Germinal center (tissue), 1 donor: ENCODE results near the gene PRSS1.

ENCODE experiments used
- DNase-seq: peaks from one replicate; pipeline ENCODE4 v3.0.0; 2012; ENCODE audit warnings: mixed read lengths, low spot score

PRSS1 gene

DNA sequence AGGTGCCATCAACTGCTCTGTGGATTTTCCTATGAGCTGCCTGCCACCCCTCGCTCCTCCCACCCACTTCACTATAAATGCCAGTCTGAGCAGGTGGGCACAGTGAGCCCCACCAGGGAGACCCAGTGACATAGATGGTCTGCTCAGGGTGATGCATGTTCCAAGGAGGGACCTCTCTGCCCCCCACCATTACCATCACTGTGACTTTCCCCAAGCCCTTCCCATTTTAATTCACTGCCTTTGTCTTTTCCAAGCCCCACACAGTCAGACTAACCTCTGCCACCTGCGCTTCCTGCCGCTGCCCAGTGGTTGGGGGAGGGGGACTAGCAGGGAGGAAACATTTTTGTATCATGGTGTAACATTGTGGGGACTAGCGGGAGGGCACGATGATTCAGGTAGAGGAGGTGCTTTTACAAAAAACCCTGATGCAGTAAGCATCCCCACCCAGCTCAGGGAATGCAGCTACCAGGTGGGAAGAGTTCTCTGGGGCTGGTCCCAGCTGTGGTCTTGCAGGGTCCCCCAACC, 46.1 kb downstream of the PRSS1 start:
- no peak for DNase-seq

GRCh38 chr7:142796001-142796500, 46.8 kb downstream of the PRSS1 start:
- no peak for DNase-seq

DNA sequence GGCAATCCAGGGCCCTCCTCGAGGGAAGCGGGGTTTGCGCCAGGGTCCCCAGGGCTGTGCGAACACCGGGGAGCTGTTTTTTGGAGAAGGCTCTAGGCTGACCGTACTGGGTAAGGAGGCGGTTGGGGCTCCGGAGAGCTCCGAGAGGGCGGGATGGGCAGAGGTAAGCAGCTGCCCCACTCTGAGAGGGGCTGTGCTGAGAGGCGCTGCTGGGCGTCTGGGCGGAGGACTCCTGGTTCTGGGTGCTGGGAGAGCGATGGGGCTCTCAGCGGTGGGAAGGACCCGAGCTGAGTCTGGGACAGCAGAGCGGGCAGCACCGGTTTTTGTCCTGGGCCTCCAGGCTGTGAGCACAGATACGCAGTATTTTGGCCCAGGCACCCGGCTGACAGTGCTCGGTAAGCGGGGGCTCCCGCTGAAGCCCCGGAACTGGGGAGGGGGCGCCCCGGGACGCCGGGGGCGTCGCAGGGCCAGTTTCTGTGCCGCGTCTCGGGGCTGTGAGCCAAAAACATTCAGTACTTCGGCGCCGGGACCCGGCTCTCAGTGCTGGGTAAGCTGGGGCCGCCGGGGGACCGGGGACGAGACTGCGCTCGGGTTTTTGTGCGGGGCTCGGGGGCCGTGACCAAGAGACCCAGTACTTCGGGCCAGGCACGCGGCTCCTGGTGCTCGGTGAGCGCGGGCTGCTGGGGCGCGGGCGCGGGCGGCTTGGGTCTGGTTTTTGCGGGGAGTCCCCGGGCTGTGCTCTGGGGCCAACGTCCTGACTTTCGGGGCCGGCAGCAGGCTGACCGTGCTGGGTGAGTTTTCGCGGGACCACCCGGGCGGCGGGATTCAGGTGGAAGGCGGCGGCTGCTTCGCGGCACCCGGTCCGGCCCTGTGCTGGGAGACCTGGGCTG, 47.5 kb downstream of the PRSS1 start:
- peak; percentile 33 for DNase-seq

- peak; percentile 20 for DNase-seq
Measured at GRCh38 chr7:142797391-142798377, 48.4 kb downstream of the PRSS1 start.

DNA sequence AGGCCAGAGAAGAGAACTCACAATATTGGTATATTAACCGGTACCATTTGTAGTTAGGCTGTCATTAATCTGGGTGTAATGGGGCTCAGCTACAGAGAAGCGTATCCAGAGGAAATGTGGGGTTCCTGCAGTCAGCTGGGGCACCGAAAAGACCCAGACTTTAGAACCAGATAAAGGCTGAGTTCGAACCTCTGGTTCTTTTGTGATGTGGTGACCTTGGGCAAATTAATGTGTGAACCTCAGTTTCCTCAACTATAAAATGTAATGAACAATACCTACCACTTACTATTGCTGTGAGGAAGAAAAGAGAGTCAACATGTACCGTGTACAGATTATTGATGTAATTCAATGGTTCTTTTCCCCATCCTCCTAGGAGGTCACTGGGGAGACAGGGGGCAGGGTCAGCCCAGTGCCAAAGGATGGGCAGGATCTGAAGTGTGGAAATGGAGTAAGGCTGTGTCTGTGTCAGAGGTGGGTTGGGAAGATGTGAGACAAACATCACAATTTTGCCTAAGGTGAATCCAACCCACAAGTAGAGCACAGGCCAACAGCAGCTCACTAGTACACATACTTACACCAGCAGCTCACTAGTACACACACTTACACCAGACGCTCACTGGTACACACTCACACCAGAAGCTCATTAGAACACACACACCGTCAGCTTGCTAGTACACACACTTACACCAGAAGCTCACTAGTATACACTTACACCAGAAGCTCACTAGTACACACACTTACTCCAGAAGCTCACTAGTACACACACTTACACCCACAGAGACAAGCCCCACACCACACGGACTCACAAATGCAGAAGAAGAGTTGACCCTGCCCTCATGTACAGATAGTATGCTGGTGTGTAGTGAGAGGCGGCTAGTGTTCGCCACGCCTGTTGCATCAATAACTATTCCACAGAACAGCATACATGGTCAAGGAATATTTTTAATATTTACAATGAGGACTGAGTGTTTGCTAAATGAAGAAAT, 49.5 kb downstream of the PRSS1 start:
- DNase-seq: no peak

DNA sequence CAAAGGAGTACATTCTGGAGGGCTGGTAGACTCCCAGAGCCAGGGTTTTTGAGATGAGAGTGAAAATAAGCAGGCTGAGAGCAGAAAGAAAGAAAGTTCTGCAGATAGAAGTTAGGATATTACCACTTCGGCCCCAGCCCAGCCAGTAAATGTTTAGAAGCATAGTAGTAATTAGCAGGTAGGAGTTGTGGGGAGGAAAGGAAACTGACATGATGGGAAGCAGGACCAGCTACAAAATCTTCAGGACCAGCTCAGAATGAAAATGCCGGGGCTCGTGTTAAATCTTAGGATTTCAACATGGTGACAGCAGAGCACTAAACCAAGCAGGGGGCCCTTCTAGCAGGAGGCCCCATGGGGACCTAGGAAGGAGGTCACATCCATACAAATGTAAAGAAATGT, 50.2 kb downstream of the PRSS1 start:
- no peak for DNase-seq

DNA sequence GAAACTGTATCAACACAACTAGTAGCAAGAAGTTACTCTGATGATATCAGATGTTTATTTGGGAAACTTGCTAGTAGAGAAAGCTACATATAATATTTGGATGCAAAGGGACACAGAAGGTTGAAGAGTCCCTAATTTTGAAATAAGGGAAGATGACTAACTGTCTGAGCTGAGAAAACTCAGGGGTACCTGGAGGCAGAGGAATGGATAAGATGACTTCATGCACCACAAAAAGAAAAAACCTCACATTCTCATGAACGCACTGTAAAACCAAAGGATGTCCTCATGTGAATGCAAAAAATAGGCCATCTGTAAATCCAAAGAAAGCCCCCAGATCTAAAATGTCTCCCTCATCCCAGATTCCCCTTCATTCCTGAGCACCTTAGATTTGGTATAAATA, 50.8 kb downstream of the PRSS1 start:
- DNase-seq: no peak

GRCh38 chr7:142800699-142801260, 51.5 kb downstream of the PRSS1 start:
- no peak for DNase-seq

DNA sequence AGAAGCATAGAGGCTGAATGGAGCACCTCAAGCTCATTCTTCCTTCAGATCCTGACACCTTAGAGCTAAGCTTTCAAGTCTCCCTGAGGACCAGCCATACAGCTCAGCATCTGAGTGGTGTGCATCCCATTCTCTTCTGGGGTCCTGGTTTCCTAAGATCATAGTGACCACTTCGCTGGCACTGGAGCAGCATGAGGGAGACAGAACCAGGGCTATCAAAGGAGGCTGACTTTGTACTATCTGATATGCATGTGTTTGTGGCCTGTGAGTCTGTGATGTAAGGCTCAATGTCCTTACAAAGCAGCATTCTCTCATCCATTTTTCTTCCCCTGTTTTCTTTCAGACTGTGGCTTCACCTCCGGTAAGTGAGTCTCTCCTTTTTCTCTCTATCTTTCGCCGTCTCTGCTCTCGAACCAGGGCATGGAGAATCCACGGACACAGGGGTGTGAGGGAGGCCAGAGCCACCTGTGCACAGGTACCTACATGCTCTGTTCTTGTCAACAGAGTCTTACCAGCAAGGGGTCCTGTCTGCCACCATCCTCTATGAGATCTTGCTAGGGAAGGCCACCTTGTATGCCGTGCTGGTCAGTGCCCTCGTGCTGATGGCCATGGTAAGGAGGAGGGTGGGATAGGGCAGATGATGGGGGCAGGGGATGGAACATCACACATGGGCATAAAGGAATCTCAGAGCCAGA, 52.5 kb downstream of the PRSS1 start:
- DNase-seq: no peak

DNA sequence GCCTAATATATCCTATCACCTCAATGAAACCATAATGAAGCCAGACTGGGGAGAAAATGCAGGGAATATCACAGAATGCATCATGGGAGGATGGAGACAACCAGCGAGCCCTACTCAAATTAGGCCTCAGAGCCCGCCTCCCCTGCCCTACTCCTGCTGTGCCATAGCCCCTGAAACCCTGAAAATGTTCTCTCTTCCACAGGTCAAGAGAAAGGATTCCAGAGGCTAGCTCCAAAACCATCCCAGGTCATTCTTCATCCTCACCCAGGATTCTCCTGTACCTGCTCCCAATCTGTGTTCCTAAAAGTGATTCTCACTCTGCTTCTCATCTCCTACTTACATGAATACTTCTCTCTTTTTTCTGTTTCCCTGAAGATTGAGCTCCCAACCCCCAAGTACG, 53.0 kb downstream of the PRSS1 start:
- DNase-seq: no peak
